CD4-positive, alpha-beta T cell treated with Interleukin-1 beta for 1 hour (primary cell): ENCODE results near the gene TMEM178A.

Source experiments
- DNase-seq, 2 donors: peaks; one replicate each; pipeline ENCODE4 v3.0.0-alpha.2; 2020 to 2022

TMEM178A gene

DNA sequence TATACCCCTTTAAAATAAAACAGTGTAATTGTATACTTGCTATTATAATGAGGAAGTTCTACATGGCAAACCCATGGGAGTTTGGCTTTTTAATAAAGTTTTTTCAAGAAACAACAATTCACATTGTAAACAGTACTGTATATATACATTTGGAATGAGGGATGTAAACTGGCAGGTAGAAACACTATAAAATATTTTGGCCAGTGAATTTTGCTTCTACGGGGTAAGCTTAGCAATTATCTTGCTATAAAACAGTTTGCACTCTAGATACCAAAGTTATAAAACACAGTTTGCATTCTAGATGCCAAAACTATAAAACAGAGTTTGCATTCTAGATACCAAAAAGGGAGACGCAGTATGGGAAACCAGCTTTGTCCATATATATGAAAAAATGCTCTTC is 96.7 kb downstream of the TMEM178A start:
- no peak for DNase-seq
